CD4-positive, alpha-beta T cell treated with Interleukin-17A for 4 hours (primary cell): ENCODE results near the gene IL19.
"Not testable (repeated sequence)": the region's sequence is repeated elsewhere in the genome, so short reads cannot be mapped to it uniquely, and the experiment has no call there.

ENCODE experiments used
- DNase-seq: peaks from one replicate; pipeline ENCODE4 v3.0.0-alpha.2; 2020; ENCODE audit warnings: mixed read lengths

Gene IL19

GRCh38 chr1:206741142-206741701 lies 29.4 kb upstream of the IL19 start:
- no peak for DNase-seq

GRCh38 chr1:206742719-206743383 lies 27.7 kb upstream of the IL19 start:
- no peak for DNase-seq

- peak; percentile 39 for DNase-seq
Observed at GRCh38 chr1:206744683-206745082, 25.9 kb upstream of the IL19 start.

GRCh38 chr1:206745301-206745700 lies 25.3 kb upstream of the IL19 start:
- no peak for DNase-seq

- no peak for DNase-seq
Observed at GRCh38 chr1:206748348-206749030, 22.1 kb upstream of the IL19 start.

- DNase-seq = no peak
Observed at GRCh38 chr1:206751891-206752290, 18.7 kb upstream of the IL19 start.

GRCh38 chr1:206752481-206752880 lies 18.1 kb upstream of the IL19 start:
- no peak for DNase-seq

GRCh38 chr1:206753141-206753540 lies 17.4 kb upstream of the IL19 start:
- DNase-seq = no peak

GRCh38 chr1:206754011-206754410 lies 16.6 kb upstream of the IL19 start:
- no peak for DNase-seq

GRCh38 chr1:206757524-206758266 lies 12.9 kb upstream of the IL19 start:
- DNase-seq = peak; percentile 65

- no peak for DNase-seq
Observed at GRCh38 chr1:206760590-206760989, 10.0 kb upstream of the IL19 start.

- DNase-seq = no peak
Observed at GRCh38 chr1:206761159-206761768, 9.3 kb upstream of the IL19 start.

- DNase-seq = not testable (repeated sequence)
Observed at GRCh38 chr1:206762741-206763364, 7.7 kb upstream of the IL19 start.

- peak; percentile 30 for DNase-seq
Observed at GRCh38 chr1:206765771-206766170, 4.8 kb upstream of the IL19 start.

GRCh38 chr1:206766251-206766856 lies 4.2 kb upstream of the IL19 start:
- DNase-seq = peak; percentile 75

GRCh38 chr1:206768472-206769303 lies 1.9 kb upstream of the IL19 start:
- DNase-seq = peak; percentile 40

- DNase-seq = peak; percentile 57
Observed at GRCh38 chr1:206769304-206769731, 1.3 kb upstream of the IL19 start.

- DNase-seq = no peak
Observed at GRCh38 chr1:206771338-206771692, 742 bp downstream of the IL19 start.

- DNase-seq = no peak
Observed at GRCh38 chr1:206772243-206772937, 1.8 kb downstream of the IL19 start, which contains the start of gene IL10. Gene IL10, minus strand, starts transcription at chr1:206772494. Its CDS starts 59 bp downstream, at chr1:206772435.

GRCh38 chr1:206774093-206774492 lies 3.5 kb downstream of the IL19 start:
- DNase-seq = no peak

GRCh38 chr1:206776229-206776628 lies 5.7 kb downstream of the IL19 start:
- DNase-seq = no peak
